ENCODE data around the gene GRAMD2A.

Gene GRAMD2A

DNA sequence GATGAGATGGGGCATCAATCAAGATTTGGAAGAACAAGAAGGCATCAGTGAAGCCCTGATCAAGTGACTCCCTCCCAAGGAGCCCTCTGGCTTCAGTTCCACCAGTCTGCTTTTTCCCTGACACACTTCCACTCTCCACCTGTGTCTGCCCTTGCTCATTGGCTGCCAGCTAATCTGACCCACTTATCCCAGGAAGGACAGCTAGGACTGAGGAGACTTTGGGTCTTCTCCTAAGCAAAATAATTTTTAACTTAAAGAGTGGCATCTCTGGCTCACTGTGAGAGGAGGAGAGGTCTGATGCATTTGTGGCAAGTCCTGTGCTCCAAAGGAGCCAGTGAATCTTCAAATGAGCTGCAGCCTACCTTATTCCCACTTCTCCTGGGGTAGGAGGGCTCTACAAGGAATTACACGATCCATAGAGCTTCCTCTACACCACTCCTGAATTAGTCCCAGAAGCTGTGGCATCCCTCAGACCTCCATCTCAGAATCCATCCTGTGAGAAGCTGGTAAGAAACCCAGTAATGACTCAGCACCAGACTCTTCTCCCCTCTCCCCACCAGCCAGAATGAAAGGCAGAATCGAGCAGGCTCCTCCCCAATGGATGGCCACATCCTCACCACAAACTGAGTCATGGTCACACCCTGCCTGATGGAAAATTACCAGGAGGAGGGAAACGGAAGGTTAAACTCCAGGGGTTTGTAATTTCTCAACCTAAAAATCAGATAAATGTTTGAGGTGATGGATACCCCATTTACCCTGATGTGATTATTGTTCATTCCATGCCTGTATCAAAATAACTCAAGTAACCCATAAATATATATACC lies 39.7 kb upstream of the GRAMD2A start (continued):
- TF ChIP-seq ZBTB44 (tag by site-specific recombination; IDR thresholded peaks at IDR 0.05) (no peak), ZNF544 (tag by site-specific recombination; IDR thresholded peaks at IDR 0.05) (no peak), PRDM2 (tag by site-specific recombination; IDR thresholded peaks at IDR 0.05; ENCODE audit: borderline replicate concordance) (no peak), ZNF561 (tag by site-specific recombination; IDR thresholded peaks at IDR 0.05; ENCODE audit: borderline replicate concordance) (peak; percentile 67; the same call in 1 of the 2 replicates), ZNF777 (tag by site-specific recombination; IDR thresholded peaks at IDR 0.05; ENCODE audit: borderline replicate concordance) (no peak), ZBTB8A (tag by site-specific recombination; IDR thresholded peaks at IDR 0.05) (0 out of 2 replicates have a peak, but pooled peaks have one; percentile 15), ZNF521 (tag by site-specific recombination; IDR thresholded peaks at IDR 0.05) (no peak), OSR2 (tag by site-specific recombination; IDR thresholded peaks at IDR 0.05) (0 out of 2 replicates have a peak, but pooled peaks have one; percentile 9), ZFHX2 (tag by site-specific recombination; conservative IDR thresholded peaks at IDR 0.05) (no peak), IKZF3 (tag by site-specific recombination; IDR thresholded peaks at IDR 0.05) (peak; percentile 66; the same call in 1 of the 2 replicates), ZNF792 (tag by site-specific recombination; IDR thresholded peaks at IDR 0.05) (no peak), HOXC10 (CRISPR knock-in tag; IDR thresholded peaks at IDR 0.05) (no peak), ZNF664 (tag by site-specific recombination; IDR thresholded peaks at IDR 0.05) (no peak), ZNF548 (tag by site-specific recombination; IDR thresholded peaks at IDR 0.05) (no peak), ZNF138 (tag by site-specific recombination; IDR thresholded peaks at IDR 0.05; ENCODE audit: borderline replicate concordance) (no peak), RBAK (tag by site-specific recombination; IDR thresholded peaks at IDR 0.05) (no peak), ZNF221 (tag by site-specific recombination; IDR thresholded peaks at IDR 0.05; ENCODE audit: borderline replicate concordance) (no peak), ZNF529 (tag by site-specific recombination; IDR thresholded peaks at IDR 0.05; ENCODE audit: insufficient replicate concordance) (no peak), ZNF302 (tag by site-specific recombination; IDR thresholded peaks at IDR 0.05; ENCODE audit: low read depth) (no peak), ZNF654 (tag by site-specific recombination; IDR thresholded peaks at IDR 0.05; ENCODE audit: low read depth) (no peak), ZBTB10 (tag by site-specific recombination; IDR thresholded peaks at IDR 0.05) (no peak), REPIN1 (tag by site-specific recombination; IDR thresholded peaks at IDR 0.05; ENCODE audit: low read depth) (no peak), ZNF560 (tag by site-specific recombination; IDR thresholded peaks at IDR 0.05; ENCODE audit: borderline replicate concordance) (no peak), SP7 (tag by site-specific recombination; IDR thresholded peaks at IDR 0.05) (peak; percentile 86), KLF10 (tag by site-specific recombination; IDR thresholded peaks at IDR 0.05) (0 out of 2 replicates have a peak, but pooled peaks have one; percentile 45), ZNF530 (tag by site-specific recombination; IDR thresholded peaks at IDR 0.05; ENCODE audit: low read depth) (no peak), ZNF175 (tag by site-specific recombination; IDR thresholded peaks at IDR 0.05) (no peak)
- TF ChIP-seq, protein P1, sequence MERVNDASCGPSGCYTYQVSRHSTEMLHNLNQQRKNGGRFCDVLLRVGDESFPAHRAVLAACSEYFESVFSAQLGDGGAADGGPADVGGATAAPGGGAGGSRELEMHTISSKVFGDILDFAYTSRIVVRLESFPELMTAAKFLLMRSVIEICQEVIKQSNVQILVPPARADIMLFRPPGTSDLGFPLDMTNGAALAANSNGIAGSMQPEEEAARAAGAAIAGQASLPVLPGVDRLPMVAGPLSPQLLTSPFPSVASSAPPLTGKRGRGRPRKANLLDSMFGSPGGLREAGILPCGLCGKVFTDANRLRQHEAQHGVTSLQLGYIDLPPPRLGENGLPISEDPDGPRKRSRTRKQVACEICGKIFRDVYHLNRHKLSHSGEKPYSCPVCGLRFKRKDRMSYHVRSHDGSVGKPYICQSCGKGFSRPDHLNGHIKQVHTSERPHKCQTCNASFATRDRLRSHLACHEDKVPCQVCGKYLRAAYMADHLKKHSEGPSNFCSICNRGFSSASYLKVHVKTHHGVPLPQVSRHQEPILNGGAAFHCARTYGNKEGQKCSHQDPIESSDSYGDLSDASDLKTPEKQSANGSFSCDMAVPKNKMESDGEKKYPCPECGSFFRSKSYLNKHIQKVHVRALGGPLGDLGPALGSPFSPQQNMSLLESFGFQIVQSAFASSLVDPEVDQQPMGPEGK (tag by site-specific recombination; IDR thresholded peaks at IDR 0.05) = peak; percentile 82

All from HEK293 (cell line).